IMR-90 (cell line): ENCODE measurements around the gene CCDC12. TPM values are rescaled to one million over a fixed set of nuclear protein-coding genes. Genes with fewer than 3 reads are reported as not detected.

Experiments
- ATAC-seq: fragments of 200-7000 bp; cut with Tn5 transposase; 2 replicates; pipeline ENCODE4 v1.9.1; 2020; ENCODE audit warnings: low read depth, mild to moderate bottlenecking, moderate library complexity
- BruUV-seq: library from RNA; stranded (reverse); fragments of 400-500 nt; replicated peaks from 2 replicates; lab custom pipeline; 2021; lab: Mats Ljungman, UMichigan
- CTCF ChIA-PET: fragments of 300-600 bp; formaldehyde crosslinking; extraction: SDS; loops from one replicate; lab custom pipeline; 2021; ENCODE audit warnings: antibody characterized with exemption; lab: Yijun Ruan, JAX
- POLR2A ChIA-PET: fragments of 300-600 bp; sonication (Branson Sonifier 250); formaldehyde crosslinking; loops from one replicate; lab custom pipeline; 2022; ENCODE audit warnings: antibody characterized with exemption; ENCODE audit not compliant: unreplicated experiment; lab: Charles Lee
- DNase-seq: peaks from one replicate; pipeline ENCODE4 v3.0.0; 2013
- H2AFZ ChIP-seq: replicated peaks from 2 replicates; pipeline ENCODE3; 2013; ENCODE audit warnings: low read length, mild to moderate bottlenecking; ENCODE audit not compliant: poor library complexity
- H2AK5ac ChIP-seq: 2 replicates; pipeline ENCODE4 v1.6.1; 2013; ENCODE audit warnings: low read depth, low read length, inconsistent platforms
- H2AK9ac ChIP-seq: replicated peaks from 2 replicates; pipeline ENCODE3; 2013; ENCODE audit warnings: mild to moderate bottlenecking, low read depth, low read length, moderate library complexity; ENCODE audit not compliant: poor library complexity
- H2BK120ac ChIP-seq: 2 replicates; pipeline ENCODE4 v1.6.1; 2013; ENCODE audit warnings: low read depth, low read length, inconsistent platforms
- H2BK15ac ChIP-seq: 3 replicates; pipeline ENCODE4 v1.6.1; 2013; ENCODE audit warnings: low read depth, low read length, inconsistent platforms
- H2BK20ac ChIP-seq: 2 replicates; pipeline ENCODE4 v1.6.1; 2013; ENCODE audit warnings: low read depth, mild to moderate bottlenecking, inconsistent platforms, low read length, moderate library complexity
- H2BK5ac ChIP-seq: 2 replicates; pipeline ENCODE4 v1.6.1; 2013; ENCODE audit warnings: mild to moderate bottlenecking, low read depth, low read length, inconsistent platforms; ENCODE audit not compliant: poor library complexity, severe bottlenecking
- H3K14ac ChIP-seq: replicated peaks from 2 replicates; pipeline ENCODE4 v1.6.1; 2013; ENCODE audit warnings: low read depth, low read length, inconsistent platforms
- H3K18ac ChIP-seq: 2 replicates; pipeline ENCODE4 v1.6.1; 2013; ENCODE audit warnings: low read depth, low read length, control low read depth
- H3K23ac ChIP-seq: 2 replicates; pipeline ENCODE4 v1.6.1; 2013; ENCODE audit warnings: low read depth, low read length, inconsistent platforms
- H3K27ac ChIP-seq: 2 replicates; pipeline ENCODE4 v1.5.1; 2013; ENCODE audit warnings: mild to moderate bottlenecking, control low read depth, low read length; ENCODE audit not compliant: insufficient read depth
- H3K27me3 ChIP-seq: 2 replicates; pipeline ENCODE4 v1.6.1; 2013; ENCODE audit warnings: low read length; ENCODE audit not compliant: control insufficient read depth, insufficient read depth
- H3K36me3 ChIP-seq: 2 replicates; pipeline ENCODE4 v1.6.1; 2013; ENCODE audit warnings: low read length, mixed read lengths; ENCODE audit not compliant: control insufficient read depth, insufficient read depth
- H3K4ac ChIP-seq: 2 replicates; pipeline ENCODE4 v1.6.1; 2013; ENCODE audit warnings: low read depth, low read length, inconsistent platforms
- H3K4me1 ChIP-seq: 2 replicates; pipeline ENCODE4 v1.6.1; 2013; ENCODE audit warnings: low read length, mixed read lengths; ENCODE audit not compliant: control insufficient read depth, insufficient read depth
- H3K4me2 ChIP-seq: 2 replicates; pipeline ENCODE4 v1.6.1; 2013; ENCODE audit warnings: low read depth, mild to moderate bottlenecking, control low read depth, low read length, moderate library complexity
- H3K4me3 ChIP-seq: 2 replicates; pipeline ENCODE4 v1.5.1; 2013; ENCODE audit warnings: low read depth, mild to moderate bottlenecking, control low read depth, low read length, moderate library complexity; ENCODE audit not compliant: insufficient read depth
- H3K56ac ChIP-seq: 2 replicates; pipeline ENCODE4 v1.6.1; 2013; ENCODE audit warnings: low read length, inconsistent platforms; ENCODE audit not compliant: insufficient read depth; ENCODE audit errors: extremely low read depth
- H3K79me1 ChIP-seq, 2 experiments: 2 replicates each; pipeline ENCODE4 v1.6.1; 2013; ENCODE audit warnings: low read length in 2 of 2, inconsistent platforms in 1 of 2, low read depth in 1 of 2
- H3K9ac ChIP-seq: 2 replicates; pipeline ENCODE4 v1.6.1; 2013; ENCODE audit warnings: low read depth, low read length, control low read depth
- H3K9me1 ChIP-seq: 2 replicates; pipeline ENCODE4 v1.6.1; 2013; ENCODE audit warnings: low read length, inconsistent platforms; ENCODE audit not compliant: insufficient read depth
- H3K9me3 ChIP-seq: 2 replicates; pipeline ENCODE4 v1.6.1; 2013; ENCODE audit warnings: low read length; ENCODE audit not compliant: control insufficient read depth, insufficient read depth
- H4K20me1 ChIP-seq: 2 replicates; pipeline ENCODE4 v1.6.1; 2013; ENCODE audit warnings: low read length, inconsistent platforms; ENCODE audit not compliant: insufficient read depth
- H4K5ac ChIP-seq: 2 replicates; pipeline ENCODE4 v1.6.1; 2013; ENCODE audit warnings: mild to moderate bottlenecking, low read depth, low read length, control low read depth
- H4K8ac ChIP-seq, 2 experiments: 2 replicates each; pipeline ENCODE4 v1.6.1; 2013; ENCODE audit warnings: low read depth in 2 of 2, low read length in 2 of 2, control low read depth in 1 of 2, inconsistent platforms in 1 of 2
- H4K91ac ChIP-seq: 2 replicates; pipeline ENCODE4 v1.6.1; 2013; ENCODE audit warnings: low read depth, low read length, inconsistent platforms; ENCODE audit not compliant: insufficient read depth
- BHLHE40 ChIP-seq: fragments of 150-350 bp; IDR thresholded peaks from 2 replicates; pipeline ENCODE4 v1.6.1; 2016; ENCODE audit warnings: mild to moderate bottlenecking, low read depth, low read length
- CEBPB ChIP-seq: IDR thresholded peaks from 2 replicates; pipeline ENCODE4 v1.6.1; 2012; ENCODE audit warnings: low read depth, low read length, improper control_type of control experiment
- CHD1 ChIP-seq: IDR thresholded peaks from 2 replicates; pipeline ENCODE4 v1.6.1; 2012; ENCODE audit warnings: low read depth, low read length, improper control_type of control experiment
- CTCF ChIP-seq: conservative IDR thresholded peaks from 2 replicates; pipeline ENCODE4 v1.5.1; 2012; ENCODE audit warnings: mild to moderate bottlenecking, low read depth, low read length, improper control_type of control experiment
- FOS ChIP-seq: fragments of 150-350 bp; IDR thresholded peaks from 2 replicates; pipeline ENCODE4 v1.6.1; 2016; ENCODE audit warnings: low read depth, low read length
- MAFK ChIP-seq: IDR thresholded peaks from 2 replicates; pipeline ENCODE4 v1.6.1; 2012; ENCODE audit warnings: low read depth, low read length, improper control_type of control experiment
- MAZ ChIP-seq: IDR thresholded peaks from 2 replicates; pipeline ENCODE4 v1.6.1; 2012; ENCODE audit warnings: low read depth, mild to moderate bottlenecking, low read length, improper control_type of control experiment, moderate library complexity, borderline replicate concordance
- NFE2L2 ChIP-seq: fragments of 150-350 bp; IDR thresholded peaks from 2 replicates; pipeline ENCODE4 v1.6.1; 2016; ENCODE audit warnings: low read depth, mild to moderate bottlenecking, low read length
- POLR2A ChIP-seq: IDR thresholded peaks from 2 replicates; pipeline ENCODE4 v1.6.1; 2012; ENCODE audit warnings: mild to moderate bottlenecking, low read depth, low read length
- RAD21 ChIP-seq: IDR thresholded peaks from 2 replicates; pipeline ENCODE4 v1.6.1; 2012; ENCODE audit warnings: low read length, improper control_type of control experiment
- SMC3 ChIP-seq: fragments of 150-350 bp; IDR thresholded peaks from 2 replicates; pipeline ENCODE4 v1.6.1; 2016; ENCODE audit warnings: low read depth, mild to moderate bottlenecking, antibody characterized with exemption, low read length, moderate library complexity
- WGBS, 2 experiments: methylation state at CpG; one replicate each; pipeline versions ENCODE4 v1.1.5 to v1.1.7; 2013; ENCODE audit warnings: missing lambda C conversion rate in 2 of 2; ENCODE audit not compliant: insufficient read length in 1 of 2; ENCODE audit errors: extremely low coverage in 2 of 2; 5-methylcytosine and 5-hydroxymethylcytosine counted together
- dilution Hi-C: fragments of 300-500 bp; cut with HindIII; formaldehyde crosslinking; loops from one replicate; pipeline ENCODE4 v1.14.3; 2018; ENCODE audit warnings: low sequenced_read_pairs; ENCODE audit not compliant: unreplicated experiment
- in situ Hi-C: fragments of 300-500 bp; cut with MboI; formaldehyde crosslinking; loops from 3 replicates; pipeline ENCODE4 v1.14.3; 2019; ENCODE audit warnings: low sequenced_read_pairs, inconsistent platforms, mixed read lengths
- intact Hi-C: fragments of 100-400 bp; cut with micrococcal nuclease; formaldehyde crosslinking; loops from 2 replicates; pipeline ENCODE4 v1.10.0; 2022
- polyA plus RNA-seq, 3 experiments: library from polyadenylated mRNA; depleted of rRNA; stranded (reverse); fragments of >200 nt; gene quantifications; 2 replicates each; pipeline ENCODE4 v1.2.3, GENCODE V29; 2012; ENCODE audit warnings: low replicate concordance in 1 of 3
- total RNA-seq: library from RNA; depleted of rRNA; stranded (reverse); fragments of >200 nt; gene quantifications from 2 replicates; pipeline ENCODE4 v1.2.3, GENCODE V29; 2012

The CCDC12 gene
- total and polyA plus RNA-seq, 2 of the 4 experiments (the other 2 are of a cell fraction), result 15.2 to 35.1 TPM

- Histone ChIP-seq H2BK20ac (no peak overlapping the region), H2AK9ac (peak overlapping the region; percentile 55), H3K14ac (no peak overlapping the region), H2BK15ac (no peak overlapping the region), H3K9ac (no peak overlapping the region), H2AFZ (no peak overlapping the region), H3K36me3 (no peaks in the 10 kb centered on the region; the same call in 1 of the 2 replicates), H4K20me1 (no peaks in the 10 kb centered on the region), H3K18ac (no peak overlapping the region), H3K23ac (no peak overlapping the region), H3K56ac (no peak overlapping the region), H3K79me1 (no peaks in the 10 kb centered on the region), H4K5ac (no peak overlapping the region), H4K91ac (no peak overlapping the region), H3K27me3 (no peaks in the 10 kb centered on the region), H3K9me3 (no peaks in the 10 kb centered on the region), H2BK120ac (no peak overlapping the region), H4K8ac (no peak overlapping the region), H3K4me3 (no peak overlapping the region), H2AK5ac (peak overlapping the region; percentile 16; the same call in 1 of the 2 replicates), H3K4me2 (no peak overlapping the region), H3K27ac (no peak overlapping the region), H3K4me1 (peaks cover 5% of the 10 kb centered on the region; the same call in 1 of the 2 replicates), H3K4ac (no peak overlapping the region), H2BK5ac (no peak overlapping the region), H3K9me1 (peaks cover 6% of the 10 kb centered on the region; the same call in 1 of the 2 replicates)
- 0 out of 2 replicates have a peak, but pooled peaks have one; percentile 13 for ATAC-seq
- 63% methylated on average over 3 of the region's 12 CpGs; no CpG with 5 or more reads in 1 of the 2 experiments for WGBS, 2 experiments
- no TSS peak for BruUV-seq
- ChIA-PET POLR2A (no interaction called here), CTCF (no interaction called here)
- no peak for DNase-seq
- intact Hi-C loops (no loop called here), in situ Hi-C loops (no loop called here), dilution Hi-C loops (no loop called here)
- TF ChIP-seq CEBPB, result no peak
- TF ChIP-seq NFE2L2, result no peak
- TF ChIP-seq BHLHE40, result no peak
- TF ChIP-seq CTCF, result no peak
- no peak for TF ChIP-seq RAD21
- TF ChIP-seq FOS, result no peak
- TF ChIP-seq MAZ, result no peak
- no peak for TF ChIP-seq POLR2A
- TF ChIP-seq SMC3, result no peak
- TF ChIP-seq MAFK, result no peak
- no peak for TF ChIP-seq CHD1
Measured at GRCh38 chr3:46996689-46997452, 20.3 kb upstream of the CCDC12 start.
